Measurements from ENCODE around the gene PDZD7.

Gene PDZD7

GRCh38 chr10:100970076-100970913 is 60.6 kb downstream of the PDZD7 start:
- no peak overlapping the region for H3K27ac ChIP-seq
- TF ChIP-seq CTCF (conservative IDR thresholded peaks at IDR 0.05) (no peak), ZFX (IDR thresholded peaks at IDR 0.05) (no peak)

DNA sequence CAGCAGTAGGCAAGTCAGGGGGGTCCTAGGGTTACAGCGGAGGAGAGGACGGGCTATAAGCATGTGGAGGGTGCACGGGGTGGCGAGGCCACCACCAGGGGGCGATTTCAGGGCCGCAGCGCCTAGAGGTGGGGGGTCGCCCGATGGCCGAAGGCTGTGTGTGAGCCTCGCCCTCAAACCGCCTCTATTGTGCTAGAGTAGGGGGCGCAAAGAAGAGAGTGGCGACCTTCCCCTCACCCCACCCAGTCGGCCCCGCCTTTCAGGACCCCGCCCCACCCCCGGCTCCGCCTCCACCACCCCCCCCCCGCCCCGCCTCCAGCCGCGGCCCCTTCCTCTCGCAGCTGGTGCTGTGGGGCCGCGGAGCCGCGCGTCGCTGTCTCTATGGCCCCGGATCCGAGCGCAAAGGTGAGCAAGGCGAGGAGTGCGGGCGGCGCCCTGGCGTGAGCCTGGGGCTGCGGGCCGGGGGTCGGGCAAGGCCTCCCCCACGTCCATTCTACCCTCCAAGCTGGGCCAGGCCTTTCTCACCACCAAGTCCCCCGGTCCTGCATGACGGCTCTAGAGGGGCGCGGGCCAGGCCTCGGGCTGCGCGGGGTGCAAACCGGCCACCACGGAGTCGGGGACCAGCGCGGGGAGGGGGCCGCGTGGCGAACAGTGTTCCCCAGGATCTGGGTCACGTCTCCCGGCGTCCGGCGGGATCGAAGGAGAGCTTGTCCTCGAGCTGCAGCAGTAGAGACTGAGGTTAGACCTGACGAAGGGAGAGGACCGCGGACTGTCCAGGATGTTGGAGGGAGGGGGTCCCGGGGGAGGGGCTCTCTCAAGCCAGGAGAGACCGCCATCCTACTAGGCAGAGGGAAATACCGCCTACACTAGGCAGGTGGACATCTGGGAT is 61.5 kb downstream of the PDZD7 start, which contains the start of gene SEMA4G:
TSS of gene SEMA4G (plus strand) at position 318 of the 889 bp plus-strand sequence. CDS start 3,409 bp downstream, outside the sequence.
- no peak for TF ChIP-seq ZFX (IDR thresholded peaks at IDR 0.05)
- TF ChIP-seq CTCF (conservative IDR thresholded peaks at IDR 0.05) = peak; percentile 40
- H3K27ac ChIP-seq = no peak within 1 kb of the TSS

- TF ChIP-seq CTCF (conservative IDR thresholded peaks at IDR 0.05) (no peak), ZFX (IDR thresholded peaks at IDR 0.05) (no peak)
- H3K27ac ChIP-seq = no peak overlapping the region
These were observed 62.1 kb downstream of the PDZD7 start for GRCh38 chr10:100968863-100969186.

DNA sequence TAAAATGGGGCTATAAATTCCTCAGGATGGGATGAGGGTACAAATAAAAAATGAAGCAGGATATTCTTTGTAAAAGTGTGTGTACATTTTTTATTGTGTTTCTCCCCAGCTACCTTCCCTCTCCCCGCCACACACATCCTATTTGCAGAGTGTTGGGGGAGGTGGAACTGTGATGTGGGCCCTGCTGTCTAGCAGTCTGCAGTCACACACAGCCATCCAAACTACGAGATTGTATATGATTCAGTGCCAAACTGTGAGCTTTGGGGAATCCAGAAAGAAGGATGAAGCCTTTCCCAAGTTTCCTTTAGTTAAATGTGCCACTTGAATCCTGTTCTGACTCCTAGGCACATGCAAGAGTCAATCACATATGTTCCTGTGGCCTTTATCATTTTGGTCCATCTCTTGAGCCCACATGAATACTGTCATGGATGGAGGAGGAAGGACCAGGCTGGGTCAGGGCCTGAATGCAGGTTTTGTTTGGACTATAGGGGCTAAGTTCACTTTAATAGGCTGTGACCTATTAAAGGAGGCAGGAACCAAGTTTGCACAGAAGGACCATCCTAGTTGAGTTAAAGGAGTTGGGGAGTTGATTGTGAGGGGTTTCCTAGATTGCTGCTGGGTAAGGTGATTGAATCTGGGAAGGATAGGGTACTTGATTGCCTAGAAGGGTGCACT is 62.7 kb downstream of the PDZD7 start:
- no peak for TF ChIP-seq ZFX (IDR thresholded peaks at IDR 0.05)
- no peak for TF ChIP-seq CTCF (conservative IDR thresholded peaks at IDR 0.05)
- H3K27ac ChIP-seq = no peak overlapping the region

DNA sequence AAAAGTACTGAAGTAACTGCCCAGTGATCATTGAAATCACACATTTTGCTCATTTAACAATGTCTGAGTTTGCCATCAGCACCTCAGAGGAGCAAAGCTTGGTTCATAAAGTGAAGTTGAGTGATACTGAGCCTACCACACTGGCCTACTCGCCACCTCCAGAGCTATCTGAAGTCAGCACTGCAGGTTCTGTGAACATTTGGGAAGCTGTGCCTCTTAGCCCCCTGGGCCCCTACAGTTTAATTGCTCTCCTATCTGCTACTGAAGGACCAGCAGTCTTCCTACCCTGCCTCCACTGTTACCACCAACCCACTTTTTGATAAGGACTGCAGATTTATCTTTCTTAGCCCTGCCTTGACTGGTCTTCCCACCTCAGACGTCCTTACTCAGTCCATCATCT is 63.6 kb downstream of the PDZD7 start:
- no peak for TF ChIP-seq ZFX (IDR thresholded peaks at IDR 0.05)
- TF ChIP-seq CTCF (conservative IDR thresholded peaks at IDR 0.05) = no peak
- H3K27ac ChIP-seq = no peak overlapping the region

DNA sequence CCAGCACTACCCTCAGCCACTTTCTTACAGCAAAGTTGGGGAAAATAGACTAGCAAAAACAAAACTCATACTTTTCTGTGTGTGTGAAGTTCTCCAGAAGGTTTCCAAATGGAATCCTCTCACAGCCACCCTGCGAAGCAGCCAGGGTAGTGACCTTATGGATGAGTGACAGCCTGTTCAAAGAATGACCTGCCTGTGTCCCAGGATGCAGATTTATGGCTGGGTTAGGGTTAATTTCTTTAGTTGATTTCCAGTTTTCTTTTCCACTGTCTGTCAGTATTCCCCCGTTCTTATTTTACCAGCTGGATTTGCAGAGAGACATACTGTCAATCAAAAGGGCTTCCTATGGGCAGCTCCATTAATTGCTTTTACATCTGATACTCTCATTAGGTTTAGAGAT is 64.0 kb downstream of the PDZD7 start:
- TF ChIP-seq CTCF (conservative IDR thresholded peaks at IDR 0.05) = no peak
- no peak for TF ChIP-seq ZFX (IDR thresholded peaks at IDR 0.05)

More for the DNA sequence above, 64.0 kb downstream of the PDZD7 start:
- H3K27ac ChIP-seq = no peak overlapping the region
